ENCODE results near the gene WDR82. TPM values are rescaled to one million over a fixed set of nuclear protein-coding genes. Genes with fewer than 3 reads are reported as not detected.

Gene WDR82
- total RNA-seq, 1 donor from 2014 or later, result 86.4 TPM

GRCh38 chr3:52270252-52270754, 8.1 kb downstream of the WDR82 start:
- H3K9me3 Mint-ChIP-seq, result no peaks in the 10 kb centered on the region
- peaks cover 84% of the 10 kb centered on the region for H3K36me3 Mint-ChIP-seq (ENCODE audit: low read depth)
- no peaks in the 10 kb centered on the region for H3K27me3 Mint-ChIP-seq
- TF ChIP-seq CTCF (IDR thresholded peaks at IDR 0.05), result no peak
- peak overlapping the region; percentile 76 for H3K27ac Mint-ChIP-seq
- H3K4me1 Mint-ChIP-seq, result peaks cover 79% of the 10 kb centered on the region
- peak overlapping the region; percentile 41 for H3K4me3 Mint-ChIP-seq
- CTCF ChIA-PET, result interaction anchor here (0.7 to 2.5 kb wide), 5 partner anchors 9 to 69 kb away, joined by 3 to 8 read pairs (median 4); partner anchors contain the start of gene GLYCTK
- DNase-seq, result no peak
- POLR2A ChIA-PET, result interaction anchor here (1.9 to 4.0 kb wide), 5 partner anchors 8 to 45 kb away, joined by 5 to 16 read pairs (median 10); partner anchors contain the start of genes GLYCTK, PPM1M, TLR9 and WDR82
- intact Hi-C loops (cut with micrococcal nuclease), result no loop called here
- no peak for ATAC-seq (ENCODE audit: low read depth)

DNA sequence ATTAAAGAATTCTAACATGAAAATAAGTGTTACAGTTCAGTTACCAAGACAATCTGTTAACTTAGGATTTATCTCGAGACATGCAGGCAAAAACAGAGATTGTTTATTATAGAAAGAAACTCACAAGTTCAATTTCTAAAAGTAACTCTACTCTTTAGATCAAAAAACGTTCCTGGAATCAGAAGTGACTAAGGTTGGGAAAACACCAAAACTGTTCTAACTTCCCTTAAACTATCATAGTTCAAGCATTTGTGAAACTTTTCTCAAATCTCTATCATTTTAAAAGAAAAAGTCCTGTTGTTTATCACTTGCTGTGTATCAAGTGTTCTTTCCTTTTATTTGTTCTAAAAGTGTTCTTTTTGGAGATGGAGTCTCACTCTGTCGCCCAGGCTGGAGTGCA, 8.7 kb downstream of the WDR82 start:
- TF ChIP-seq CTCF (IDR thresholded peaks at IDR 0.05), result no peak
- no peaks in the 10 kb centered on the region for H3K9me3 Mint-ChIP-seq
- peak overlapping the region; percentile 76 for H3K27ac Mint-ChIP-seq
- H3K4me3 Mint-ChIP-seq, result peak overlapping the region; percentile 41
- no peak for ATAC-seq (ENCODE audit: low read depth)
- CTCF ChIA-PET, result interaction anchor here (2.5 kb wide), 1 partner anchor 69 kb away, joined by 8 read pairs; no protein-coding TSS in a partner anchor
- no peaks in the 10 kb centered on the region for H3K27me3 Mint-ChIP-seq
- DNase-seq, result no peak
- peaks cover 87% of the 10 kb centered on the region for H3K36me3 Mint-ChIP-seq (ENCODE audit: low read depth)
- intact Hi-C loops (cut with micrococcal nuclease), result no loop called here
- POLR2A ChIA-PET, result interaction anchor here (2.3 to 4.0 kb wide), 2 partner anchors 8 to 16 kb away, joined by 5 to 16 read pairs; partner anchors contain the start of gene WDR82
- H3K4me1 Mint-ChIP-seq, result peaks cover 74% of the 10 kb centered on the region

DNA sequence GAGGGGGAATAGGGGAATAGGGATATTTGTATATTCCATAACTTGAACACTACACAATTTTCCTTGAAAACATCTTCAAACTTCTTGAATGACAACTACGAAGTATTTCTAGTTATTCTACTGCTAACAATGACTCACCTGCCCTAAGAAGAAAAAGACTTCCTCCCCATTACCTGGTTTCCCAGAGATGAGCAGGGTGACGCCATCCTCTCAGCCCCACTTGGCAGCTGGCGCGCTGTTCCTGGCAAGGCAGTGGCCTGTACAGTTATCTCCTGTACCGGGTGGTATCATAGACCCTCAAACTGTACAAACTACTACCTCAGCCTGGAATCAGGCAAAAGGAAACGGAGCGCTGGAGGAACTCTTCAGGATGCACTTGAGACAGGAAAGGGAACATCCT, 10.4 kb downstream of the WDR82 start:
- POLR2A ChIA-PET, result interaction anchor here (0.7 to 4.0 kb wide), 3 partner anchors 10 to 22 kb away, joined by 3 to 16 read pairs (median 3); partner anchors contain the start of gene WDR82
- Mint-ChIP-seq H3K9me3 (no peaks in the 10 kb centered on the region), H3K4me1 (peaks cover 70% of the 10 kb centered on the region), H3K36me3 (ENCODE audit: low read depth) (peaks cover 89% of the 10 kb centered on the region), H3K4me3 (no peak overlapping the region), H3K27me3 (no peaks in the 10 kb centered on the region), H3K27ac (peak overlapping the region; percentile 42)
- no peak for DNase-seq
- ATAC-seq (ENCODE audit: low read depth), result no peak
- TF ChIP-seq CTCF (IDR thresholded peaks at IDR 0.05), result no peak
- CTCF ChIA-PET, result no interaction called here
- intact Hi-C loops (cut with micrococcal nuclease), result no loop called here

- ATAC-seq (ENCODE audit: low read depth) (no peak), DNase-seq (no peak)
- ChIA-PET POLR2A (no interaction called here), CTCF (no interaction called here)
- Mint-ChIP-seq H3K4me3 (no peak overlapping the region), H3K36me3 (ENCODE audit: low read depth) (peaks cover 94% of the 10 kb centered on the region), H3K27me3 (no peaks in the 10 kb centered on the region), H3K9me3 (no peaks in the 10 kb centered on the region), H3K4me1 (peaks cover 66% of the 10 kb centered on the region), H3K27ac (no peak overlapping the region)
- no peak for TF ChIP-seq CTCF (IDR thresholded peaks at IDR 0.05)
- intact Hi-C loops (cut with micrococcal nuclease), result no loop called here
Observed at GRCh38 chr3:52265387-52265786, 13.1 kb downstream of the WDR82 start.

GRCh38 chr3:52262447-52262846, 16.0 kb downstream of the WDR82 start:
- Mint-ChIP-seq H3K36me3 (ENCODE audit: low read depth) (peaks cover 98% of the 10 kb centered on the region), H3K27me3 (no peaks in the 10 kb centered on the region), H3K27ac (peak overlapping the region; percentile 50), H3K9me3 (no peaks in the 10 kb centered on the region), H3K4me1 (peaks cover 43% of the 10 kb centered on the region), H3K4me3 (no peak overlapping the region)
- no peak for TF ChIP-seq CTCF (IDR thresholded peaks at IDR 0.05)
- intact Hi-C loops (cut with micrococcal nuclease), result loop anchor here (2.0 kb wide), 1 partner anchor 14 kb away; no protein-coding TSS in a partner anchor
- POLR2A ChIA-PET, result interaction anchor here (1.1 to 1.3 kb wide), 3 partner anchors 10 to 37 kb away, joined by 3 to 5 read pairs (median 3); partner anchors contain the start of gene TLR9
- peak; percentile 42 for ATAC-seq (ENCODE audit: low read depth)
- DNase-seq, result no peak
- CTCF ChIA-PET, result interaction anchor here (0.6 to 0.7 kb wide), 2 partner anchors 17 to 22 kb away, joined by 3 to 7 read pairs; partner anchors contain the start of gene WDR82

All from activated B cell treated with CpG ODN at 0.5 μM for 24 hours (primary cell).